Activated CD4-positive, alpha-beta T cell treated with anti-CD3 and anti-CD28 coated beads, Interleukin-2, amount 10 ng/mL, durations not matched to agents 24 days and 14 days (primary cell): ENCODE data around the gene CTDSP2. TPM values are rescaled to one million over a fixed set of nuclear protein-coding genes. Genes with fewer than 3 reads are reported as not detected.

Experiments
- DNase-seq: peaks from one replicate; pipeline ENCODE4 v3.0.0; 2022
- H3K27ac Mint-ChIP-seq: one replicate; pipeline ENCODE4 v1.8.0; 2022; ENCODE audit warnings: mild to moderate bottlenecking, mixed read lengths
- H3K27me3 Mint-ChIP-seq: one replicate; pipeline ENCODE4 v1.8.0; 2022; ENCODE audit warnings: mixed read lengths
- H3K36me3 Mint-ChIP-seq: one replicate; pipeline ENCODE4 v1.8.0; 2022; ENCODE audit warnings: low read depth, mild to moderate bottlenecking, mixed read lengths
- H3K4me1 Mint-ChIP-seq: one replicate; pipeline ENCODE4 v1.8.0; 2021; ENCODE audit warnings: mixed read lengths
- H3K4me3 Mint-ChIP-seq: one replicate; pipeline ENCODE4 v1.8.0; 2022; ENCODE audit warnings: mild to moderate bottlenecking, moderate library complexity, mixed read lengths
- H3K9me3 Mint-ChIP-seq: one replicate; pipeline ENCODE4 v1.8.0; 2021; ENCODE audit warnings: mixed read lengths
- intact Hi-C: fragments of 100-400 bp; cut with micrococcal nuclease; formaldehyde crosslinking; loops from one replicate; pipeline ENCODE4 v1.15.1; 2023
- total RNA-seq: library from RNA; stranded (reverse); gene quantifications from 2 replicates; pipeline ENCODE4 v1.2.3, GENCODE V29; 2022

Gene CTDSP2
- total RNA-seq, 1 donor from 2014 or later, result 82.7 TPM

DNA sequence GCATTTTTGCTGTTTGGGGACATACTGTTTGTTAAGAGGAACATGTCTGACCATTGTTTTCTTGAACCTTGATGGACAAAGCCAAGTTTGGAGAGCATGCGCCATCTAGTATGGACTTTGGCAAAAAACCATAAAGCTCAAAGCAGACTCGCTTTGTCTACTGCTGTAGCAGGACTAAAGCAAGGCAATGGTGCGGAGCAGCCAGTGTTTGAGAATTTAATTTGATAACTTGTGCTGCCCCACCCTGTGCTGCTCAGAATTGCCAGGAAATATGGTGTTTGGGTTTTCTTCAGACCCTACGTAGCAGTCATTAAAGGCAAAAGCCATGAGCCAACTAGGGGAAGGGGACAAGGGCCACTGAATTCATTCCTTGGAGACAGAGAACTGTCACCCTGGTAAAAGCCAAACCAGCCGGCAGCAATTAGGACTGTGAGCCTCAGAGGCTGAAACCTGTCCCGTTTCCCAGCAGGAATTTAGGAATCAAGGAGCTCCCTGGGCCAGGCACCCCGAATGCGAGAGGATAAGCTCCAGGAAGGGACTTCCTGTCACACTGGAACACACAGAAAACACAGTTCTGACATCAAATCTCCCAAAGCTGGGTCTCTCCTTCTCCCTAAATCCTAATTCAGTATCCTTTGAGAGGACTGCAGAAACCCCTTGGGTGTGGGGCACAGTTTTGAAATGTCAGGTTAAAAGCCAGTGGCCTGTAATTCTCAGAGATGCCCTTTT, 29.1 kb downstream of the CTDSP2 start:
- DNase-seq, result no peak
- intact Hi-C loops, result no loop called here
- Mint-ChIP-seq H3K36me3 (peaks cover 13% of the 10 kb centered on the region), H3K27ac (no peak overlapping the region), H3K4me1 (no peaks in the 10 kb centered on the region), H3K4me3 (no peak overlapping the region), H3K27me3 (no peaks in the 10 kb centered on the region), H3K9me3 (no peaks in the 10 kb centered on the region)

- no peaks in the 10 kb centered on the region for H3K9me3 Mint-ChIP-seq
Measured at GRCh38 chr12:57816855-57817151, 29.7 kb downstream of the CTDSP2 start.

GRCh38 chr12:57816001-57816854, 30.3 kb downstream of the CTDSP2 start:
- Mint-ChIP-seq H3K27me3 (no peaks in the 10 kb centered on the region), H3K4me1 (peaks cover 2% of the 10 kb centered on the region), H3K36me3 (peaks cover 7% of the 10 kb centered on the region), H3K9me3 (no peaks in the 10 kb centered on the region), H3K27ac (no peak overlapping the region), H3K4me3 (no peak overlapping the region)
- intact Hi-C loops, result no loop called here
- no peak for DNase-seq

More at GRCh38 chr12:57816855-57817151, 29.7 kb downstream of the CTDSP2 start:
- Mint-ChIP-seq H3K36me3 (peaks cover 10% of the 10 kb centered on the region), H3K27ac (no peak overlapping the region), H3K4me3 (no peak overlapping the region), H3K27me3 (no peaks in the 10 kb centered on the region), H3K4me1 (peaks cover 1% of the 10 kb centered on the region)
- intact Hi-C loops, result no loop called here
- no peak for DNase-seq

DNA sequence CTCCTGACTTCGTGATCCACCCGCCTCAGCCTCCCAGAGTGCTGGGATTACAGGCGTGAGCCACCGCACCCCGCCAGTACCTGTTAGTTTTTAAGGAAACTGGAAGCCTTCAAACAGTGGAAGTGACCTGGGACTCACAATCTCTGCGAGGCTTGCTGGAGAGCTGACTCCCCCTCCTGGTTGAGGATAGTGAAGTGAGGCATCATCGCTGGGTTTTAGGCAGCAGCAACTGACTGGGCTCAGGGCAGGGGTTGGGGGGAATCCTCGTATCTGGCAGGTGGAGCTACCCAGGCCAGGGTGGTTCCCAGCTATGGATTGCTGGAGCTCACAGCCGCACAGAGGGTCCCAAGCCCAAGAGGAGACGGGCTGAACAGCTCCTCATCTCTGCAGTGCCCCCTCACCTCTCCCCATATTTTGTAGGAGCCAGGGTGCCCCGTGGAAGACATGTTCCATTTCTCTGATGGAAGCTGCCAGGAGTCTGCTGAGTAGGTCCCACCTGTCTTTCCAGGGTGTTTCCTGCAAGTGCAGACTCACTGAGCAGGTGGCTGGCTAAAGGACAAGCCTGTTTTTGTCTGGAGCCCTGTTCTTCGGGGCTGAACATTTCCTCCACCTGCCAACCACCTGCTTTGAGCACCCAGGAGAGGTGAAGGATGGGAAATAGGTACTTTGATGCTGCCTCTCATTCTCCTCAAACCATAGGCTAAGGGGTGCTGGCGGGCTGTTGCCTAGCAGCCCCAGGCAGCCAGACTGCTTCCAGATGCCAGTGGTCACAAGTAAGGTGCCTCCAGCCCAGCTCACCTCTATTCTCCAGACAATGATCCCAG, 31.1 kb downstream of the CTDSP2 start:
- Mint-ChIP-seq H3K4me1 (peaks cover 2% of the 10 kb centered on the region), H3K4me3 (no peak overlapping the region), H3K27ac (no peak overlapping the region), H3K36me3 (peaks cover 2% of the 10 kb centered on the region), H3K9me3 (no peaks in the 10 kb centered on the region), H3K27me3 (no peaks in the 10 kb centered on the region)
- intact Hi-C loops, result no loop called here
- DNase-seq, result no peak

GRCh38 chr12:57813971-57814772, 32.4 kb downstream of the CTDSP2 start:
- no peaks in the 10 kb centered on the region for H3K27me3 Mint-ChIP-seq
- H3K27ac Mint-ChIP-seq, result no peak overlapping the region
- peaks cover 2% of the 10 kb centered on the region for H3K36me3 Mint-ChIP-seq
- no peaks in the 10 kb centered on the region for H3K9me3 Mint-ChIP-seq
- H3K4me3 Mint-ChIP-seq, result no peak overlapping the region
- peaks cover 2% of the 10 kb centered on the region for H3K4me1 Mint-ChIP-seq
- no peak for DNase-seq
- intact Hi-C loops, result no loop called here

- no peaks in the 10 kb centered on the region for H3K27me3 Mint-ChIP-seq
- no peak overlapping the region for H3K27ac Mint-ChIP-seq
- peaks cover 2% of the 10 kb centered on the region for H3K4me1 Mint-ChIP-seq
- no peaks in the 10 kb centered on the region for H3K9me3 Mint-ChIP-seq
- H3K36me3 Mint-ChIP-seq, result peaks cover 2% of the 10 kb centered on the region
- H3K4me3 Mint-ChIP-seq, result no peak overlapping the region
- DNase-seq, result no peak
- intact Hi-C loops, result no loop called here
Measured at GRCh38 chr12:57813111-57813970, 33.2 kb downstream of the CTDSP2 start.

GRCh38 chr12:57811028-57811755, 35.3 kb downstream of the CTDSP2 start:
- Mint-ChIP-seq H3K4me1 (peaks cover 2% of the 10 kb centered on the region), H3K4me3 (no peak overlapping the region), H3K36me3 (peaks cover 2% of the 10 kb centered on the region)

DNA sequence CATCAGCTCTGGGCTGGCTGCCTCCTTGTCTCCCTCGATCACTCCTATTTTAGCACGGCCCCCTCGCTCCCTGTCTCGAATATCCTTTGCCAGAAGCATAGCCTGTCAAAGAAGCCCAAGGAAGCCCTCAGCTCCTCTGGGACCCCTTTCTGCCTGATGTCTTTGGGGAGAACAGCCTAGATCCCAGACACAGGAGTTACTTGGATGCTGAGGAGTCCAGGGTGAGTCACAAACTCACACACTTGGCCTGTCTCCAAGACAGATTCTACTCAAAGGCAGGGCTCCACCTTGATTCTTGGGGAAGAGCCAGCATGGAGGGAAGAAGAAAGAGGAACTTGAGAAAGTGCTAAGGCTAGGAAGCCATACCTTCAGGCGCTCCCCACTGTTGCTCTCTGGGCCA, 36.1 kb downstream of the CTDSP2 start:
- intact Hi-C loops, result no loop called here
- Mint-ChIP-seq H3K27ac (no peak overlapping the region), H3K36me3 (peaks cover 3% of the 10 kb centered on the region), H3K27me3 (no peaks in the 10 kb centered on the region), H3K4me3 (no peak overlapping the region), H3K4me1 (peaks cover 2% of the 10 kb centered on the region), H3K9me3 (no peaks in the 10 kb centered on the region)
- no peak for DNase-seq

More at GRCh38 chr12:57811028-57811755, 35.3 kb downstream of the CTDSP2 start:
- H3K27me3 Mint-ChIP-seq, result no peaks in the 10 kb centered on the region
- no peaks in the 10 kb centered on the region for H3K9me3 Mint-ChIP-seq
- no peak for DNase-seq
- intact Hi-C loops, result no loop called here
- no peak overlapping the region for H3K27ac Mint-ChIP-seq

DNA sequence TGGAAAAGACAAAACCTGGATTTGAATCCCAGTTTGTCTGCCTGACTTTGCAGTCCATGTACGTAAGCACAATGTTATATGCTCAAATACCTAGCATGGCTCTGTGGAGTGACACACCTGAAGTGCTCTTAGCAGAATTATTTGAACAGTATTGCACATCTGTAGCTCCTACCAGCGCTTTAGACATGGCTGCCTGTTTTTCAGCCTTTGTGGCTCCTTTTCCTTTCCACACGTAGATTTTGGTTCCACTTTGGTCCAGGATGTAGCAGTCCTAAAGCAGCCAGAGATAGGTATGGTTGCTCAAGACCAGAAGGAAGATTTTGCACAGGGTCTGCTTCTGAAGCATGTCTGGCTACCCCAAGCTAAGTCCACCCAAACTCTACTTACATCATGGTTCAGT, 37.1 kb downstream of the CTDSP2 start:
- DNase-seq, result no peak
- H3K9me3 Mint-ChIP-seq, result no peaks in the 10 kb centered on the region
- H3K27ac Mint-ChIP-seq, result no peak overlapping the region
- H3K4me1 Mint-ChIP-seq, result peaks cover 2% of the 10 kb centered on the region
- H3K4me3 Mint-ChIP-seq, result no peak overlapping the region
- intact Hi-C loops, result no loop called here
- no peaks in the 10 kb centered on the region for H3K27me3 Mint-ChIP-seq
- H3K36me3 Mint-ChIP-seq, result peaks cover 3% of the 10 kb centered on the region

DNA sequence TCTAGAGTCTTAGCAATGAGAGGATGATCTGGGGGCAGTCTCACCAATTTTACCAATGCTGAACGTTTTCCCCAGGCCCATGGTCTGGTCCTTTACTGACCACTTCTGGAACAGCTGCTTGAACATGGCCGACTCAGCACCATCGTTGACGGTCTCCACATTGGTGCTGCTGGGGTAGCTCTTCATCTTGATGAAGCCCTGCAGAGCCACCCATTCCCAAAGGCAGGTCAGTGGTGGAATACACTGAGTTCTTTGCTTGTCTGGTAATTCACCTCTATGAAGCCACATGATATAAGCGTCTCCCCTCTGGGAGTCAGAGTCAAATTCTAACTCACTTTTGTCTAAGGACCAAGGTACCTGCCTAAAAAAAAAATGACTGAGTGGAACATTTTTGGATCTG, 38.2 kb downstream of the CTDSP2 start:
- no peaks in the 10 kb centered on the region for H3K27me3 Mint-ChIP-seq
- intact Hi-C loops, result no loop called here
- H3K27ac Mint-ChIP-seq, result no peak overlapping the region
- no peak overlapping the region for H3K4me3 Mint-ChIP-seq
- peaks cover 2% of the 10 kb centered on the region for H3K4me1 Mint-ChIP-seq
- H3K9me3 Mint-ChIP-seq, result no peaks in the 10 kb centered on the region
- H3K36me3 Mint-ChIP-seq, result peaks cover 7% of the 10 kb centered on the region
- DNase-seq, result no peak

DNA sequence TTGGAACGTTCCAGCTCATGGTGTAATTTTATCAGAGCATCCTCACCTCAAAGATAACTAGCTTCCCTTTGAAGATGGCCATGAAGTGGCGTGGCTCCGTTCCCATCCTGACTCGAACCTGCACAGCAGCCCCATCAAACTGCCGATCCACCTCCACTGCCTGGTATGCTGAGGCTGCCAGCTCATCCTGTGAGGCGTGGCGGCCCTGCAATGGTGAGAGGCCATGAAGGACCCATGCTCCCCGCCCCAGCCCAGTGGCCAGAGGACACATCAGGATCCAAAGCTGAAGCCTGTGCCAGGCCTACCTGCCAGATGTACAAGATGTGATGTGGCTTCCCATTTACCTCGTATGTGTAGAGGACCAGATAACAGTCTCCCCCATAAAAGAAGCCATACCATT, 39.2 kb downstream of the CTDSP2 start:
- no peak for DNase-seq
- Mint-ChIP-seq H3K27me3 (no peaks in the 10 kb centered on the region), H3K4me3 (no peak overlapping the region), H3K4me1 (peaks cover 4% of the 10 kb centered on the region), H3K9me3 (no peaks in the 10 kb centered on the region), H3K27ac (no peak overlapping the region), H3K36me3 (peaks cover 11% of the 10 kb centered on the region)
- intact Hi-C loops, result no loop called here

GRCh38 chr12:57806677-57807076, 39.9 kb downstream of the CTDSP2 start:
- Mint-ChIP-seq H3K9me3 (no peaks in the 10 kb centered on the region), H3K4me1 (peaks cover 2% of the 10 kb centered on the region), H3K27me3 (no peaks in the 10 kb centered on the region), H3K27ac (no peak overlapping the region), H3K36me3 (peaks cover 11% of the 10 kb centered on the region), H3K4me3 (no peak overlapping the region)
- intact Hi-C loops, result no loop called here
- DNase-seq, result no peak
